Body of pancreas (tissue), 4 donors: ENCODE results near the gene SRRM2.

Source experiments
- CTCF ChIP-seq, 7 experiments: fragments of 450-650 bp in 4 of 7; fragments of 200-600 bp in 3 of 7; sonication (generic) in 3 of 7; IDR thresholded peaks; one replicate each; pipeline ENCODE4 v1.5.1; 2016 to 2019; ENCODE audit warnings: antibody characterized with exemption in 7 of 7
- POLR2A ChIP-seq, 3 donors: fragments of 450-650 bp; IDR thresholded peaks; one replicate each; pipeline ENCODE4 v1.6.1; 2016; ENCODE audit warnings: antibody characterized with exemption in 3 of 3, mild to moderate bottlenecking in 2 of 3

GRCh38 chr16:2713985-2714774 lies 38.3 kb upstream of the SRRM2 start:
- no peak for TF ChIP-seq CTCF (IDR thresholded peaks at IDR 0.05)
- no peak for TF ChIP-seq POLR2A (IDR thresholded peaks at IDR 0.05)
